PFSK-1 (cell line): ENCODE results near the gene HIGD2A.

Source experiments
- FOXP2 ChIP-seq: optimal IDR thresholded peaks from 2 replicates; pipeline ENCODE3; 2011; ENCODE audit warnings: borderline replicate concordance, control low read depth, inconsistent platforms; ENCODE audit not compliant: insufficient read depth; ENCODE audit errors: extremely low read length, extremely low read depth
- POLR2AphosphoS5 ChIP-seq: IDR thresholded peaks from 2 replicates; pipeline ENCODE4 v1.6.1; 2012; ENCODE audit warnings: low read depth, mild to moderate bottlenecking, control low read depth, low read length, moderate library complexity
- REST ChIP-seq, 2 experiments: IDR thresholded peaks; 2 replicates each; pipeline versions ENCODE4 v1.6.1 to v1.8.0; 2011 to 2012; ENCODE audit warnings: low read depth in 2 of 2, low read length in 2 of 2, control low read depth in 1 of 2, inconsistent platforms in 1 of 2, mild to moderate bottlenecking in 1 of 2, moderate library complexity in 1 of 2; ENCODE audit not compliant: insufficient read depth in 1 of 2
- SIN3A ChIP-seq: IDR thresholded peaks from 2 replicates; pipeline ENCODE4 v1.6.1; 2012; ENCODE audit warnings: mild to moderate bottlenecking, low read length, moderate library complexity, borderline replicate concordance; ENCODE audit not compliant: insufficient read depth
- TAF1 ChIP-seq: IDR thresholded peaks from 2 replicates; pipeline ENCODE4 v1.6.1; 2012; ENCODE audit warnings: low read length, control low read depth, borderline replicate concordance; ENCODE audit not compliant: insufficient read depth

Gene HIGD2A

GRCh38 chr5:176415952-176416924 lies 27.7 kb downstream of the HIGD2A start, which contains the start of gene CLTB:
TSS of gene CLTB (minus strand) at chr5:176416539. CDS start at chr5:176416363, 176 bp downstream.
- no peak for TF ChIP-seq SIN3A
- TF ChIP-seq REST (IDR thresholded peaks at IDR 0.05; ENCODE audit: insufficient read depth in 1 of 2, low read depth in 2 of 2, low read length in 2 of 2) = no peak
- TF ChIP-seq FOXP2 = peak; percentile 91
- TF ChIP-seq TAF1 = 0 out of 2 replicates have a peak, but pooled peaks have one; percentile 39
- no peak for TF ChIP-seq POLR2AphosphoS5

- TF ChIP-seq SIN3A (no peak), FOXP2 (no peak), REST (IDR thresholded peaks at IDR 0.05; ENCODE audit: insufficient read depth in 1 of 2, low read depth in 2 of 2, low read length in 2 of 2) (no peak), TAF1 (no peak), POLR2AphosphoS5 (no peak)
Measured at GRCh38 chr5:176416965-176417364, 28.4 kb downstream of the HIGD2A start.

DNA sequence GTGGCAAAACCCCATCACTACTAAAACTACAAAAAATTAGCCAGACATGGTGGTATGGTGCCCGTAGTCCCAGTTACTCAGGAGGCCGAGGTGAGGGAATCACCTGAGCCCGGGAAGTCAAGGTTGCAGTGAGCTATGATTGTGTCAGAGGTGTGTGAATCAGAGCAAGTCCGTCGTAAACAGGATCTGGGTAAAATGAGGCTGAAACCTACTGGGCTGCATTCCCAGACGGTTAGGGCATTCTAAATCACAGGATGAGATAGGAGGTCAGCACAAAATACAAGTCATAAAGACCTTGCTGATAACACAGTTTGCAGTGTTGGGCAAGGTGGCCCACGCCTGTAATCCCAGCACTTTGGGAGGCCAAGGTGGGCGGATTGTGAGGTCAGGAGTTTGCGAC lies 29.7 kb downstream of the HIGD2A start:
- TF ChIP-seq SIN3A (no peak), FOXP2 (no peak), REST (IDR thresholded peaks at IDR 0.05; ENCODE audit: insufficient read depth in 1 of 2, low read depth in 2 of 2, low read length in 2 of 2) (no peak), TAF1 (no peak), POLR2AphosphoS5 (no peak)

DNA sequence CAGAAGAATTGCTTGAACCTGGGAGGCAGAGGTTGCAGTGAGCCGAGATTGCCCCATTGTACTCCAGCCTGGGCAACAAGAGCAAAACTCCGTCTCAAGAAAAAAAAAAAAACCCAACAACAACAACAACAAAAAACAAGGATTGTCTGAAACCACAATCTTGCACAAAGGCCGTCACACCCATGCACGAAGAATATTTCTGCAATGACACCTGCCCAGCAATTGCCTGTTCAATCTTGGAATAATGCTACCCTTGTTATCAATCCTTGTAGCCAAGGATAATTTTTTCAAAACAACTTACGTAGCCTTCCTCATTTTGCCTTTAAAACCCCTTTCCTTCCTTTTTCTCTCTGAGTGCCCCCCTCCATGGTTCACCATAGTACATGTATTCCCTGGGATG lies 31.5 kb downstream of the HIGD2A start:
- no peak for TF ChIP-seq FOXP2

DNA sequence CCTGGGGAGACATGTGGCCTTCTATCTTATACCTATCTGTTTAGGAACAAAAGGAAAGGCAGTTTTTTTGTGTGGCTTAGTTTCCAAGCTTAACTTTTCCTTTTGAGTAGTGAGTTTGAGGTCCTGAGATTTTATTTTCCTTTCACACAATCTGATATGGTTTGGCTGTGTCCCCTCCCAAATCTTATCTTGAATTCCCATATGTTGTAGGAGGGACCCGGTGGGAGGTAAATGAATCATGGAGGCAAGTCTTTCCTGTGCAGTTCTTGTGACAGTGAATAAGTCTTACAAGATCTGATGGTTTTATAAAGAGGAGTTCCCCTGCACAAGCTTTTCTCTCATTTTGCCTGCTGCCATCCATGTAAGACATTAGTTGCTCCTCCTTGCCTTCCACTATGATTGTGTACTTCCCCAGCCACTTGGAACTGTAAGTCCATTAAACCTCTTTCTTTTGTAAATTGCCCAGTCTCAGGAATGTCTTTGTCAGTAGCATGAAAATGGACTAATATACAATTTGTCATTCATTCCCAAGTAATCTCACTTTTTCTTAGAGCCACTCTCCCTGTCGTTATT lies 32.5 kb downstream of the HIGD2A start:
- TF ChIP-seq REST (IDR thresholded peaks at IDR 0.05; ENCODE audit: insufficient read depth in 1 of 2, low read depth in 2 of 2, low read length in 2 of 2) (no peak), FOXP2 (no peak), POLR2AphosphoS5 (no peak), TAF1 (no peak), SIN3A (no peak)
